ENCODE measurements around the gene IGSF21. TPM values are rescaled to one million over a fixed set of nuclear protein-coding genes. Genes with fewer than 3 reads are reported as not detected.

Gene IGSF21
- total RNA-seq, 1 experiment from 2014 or later = 30.5 TPM

- Mint-ChIP-seq H3K36me3 (no peaks in the 10 kb centered on the region), H3K4me1 (peaks cover 36% of the 10 kb centered on the region), H3K27ac (no peak overlapping the region), H3K4me3 (no peak overlapping the region), H3K27me3 (ENCODE audit: low read depth) (no peaks in the 10 kb centered on the region; the same call in 1 of the 2 replicates), H3K9me3 (no peaks in the 10 kb centered on the region)
- ATAC-seq = no peak
- TF ChIP-seq MYBL2 (CRISPR knock-in tag; IDR thresholded peaks at IDR 0.05) = no peak
- TF ChIP-seq TP53 (CRISPR knock-in tag; IDR thresholded peaks at IDR 0.05) = no peak
- TF ChIP-seq NFATC4 (CRISPR knock-in tag; IDR thresholded peaks at IDR 0.05) = no peak
- no peak for TF ChIP-seq NR3C1 (CRISPR knock-in tag; conservative IDR thresholded peaks at IDR 0.05; ENCODE audit: low read depth)
- no peak for TF ChIP-seq ZNF512 (CRISPR knock-in tag; IDR thresholded peaks at IDR 0.05; ENCODE audit: borderline replicate concordance)
- TF ChIP-seq OVOL2 (CRISPR knock-in tag; IDR thresholded peaks at IDR 0.05; ENCODE audit: borderline replicate concordance) = no peak
- no peak for TF ChIP-seq MXD4 (CRISPR knock-in tag; IDR thresholded peaks at IDR 0.05; ENCODE audit: borderline replicate concordance)
- TF ChIP-seq CREB1 (CRISPR knock-in tag; IDR thresholded peaks at IDR 0.05) = no peak
- no peak for TF ChIP-seq NFYB (CRISPR knock-in tag; conservative IDR thresholded peaks at IDR 0.05; ENCODE audit: low read depth)
- no peak for TF ChIP-seq ATF3 (CRISPR knock-in tag; conservative IDR thresholded peaks at IDR 0.05)
- TF ChIP-seq NR2C2 (CRISPR knock-in tag; IDR thresholded peaks at IDR 0.05) = no peak
- TF ChIP-seq ZNF425 (CRISPR knock-in tag; conservative IDR thresholded peaks at IDR 0.05) = no peak
- TF ChIP-seq SMAD4 (CRISPR knock-in tag; IDR thresholded peaks at IDR 0.05) = no peak
- TF ChIP-seq ZNF532 (CRISPR knock-in tag; IDR thresholded peaks at IDR 0.05; ENCODE audit: borderline replicate concordance) = no peak
- TF ChIP-seq ZBTB21 (CRISPR knock-in tag; IDR thresholded peaks at IDR 0.05; ENCODE audit: borderline replicate concordance) = no peak
- DNase-seq (ENCODE audit: low spot score) = no peak
- ChIA-PET POLR2A (no interaction called here), CTCF (interaction anchor here (0.6 to 2.9 kb wide), 5 partner anchors 37 to 378 kb away, joined by 3 to 7 read pairs (median 4); no protein-coding TSS in a partner anchor)
Observed at GRCh38 chr1:18197299-18197698, 89.7 kb downstream of the IGSF21 start.

GRCh38 chr1:18198260-18198659, 90.7 kb downstream of the IGSF21 start:
- ATAC-seq (no peak), DNase-seq (ENCODE audit: low spot score) (no peak)
- Mint-ChIP-seq H3K9me3 (no peaks in the 10 kb centered on the region), H3K27ac (no peak overlapping the region), H3K27me3 (ENCODE audit: low read depth) (no peaks in the 10 kb centered on the region; the same call in 1 of the 2 replicates), H3K4me1 (peaks cover 27% of the 10 kb centered on the region), H3K4me3 (no peak overlapping the region), H3K36me3 (no peaks in the 10 kb centered on the region)
- ChIA-PET CTCF (interaction anchor here (1.3 to 2.9 kb wide), 2 partner anchors 36 to 377 kb away, joined by 4 to 7 read pairs; no protein-coding TSS in a partner anchor), POLR2A (no interaction called here)
- TF ChIP-seq HMGA2 (CRISPR knock-in tag; IDR thresholded peaks at IDR 0.05) (no peak), ATF1 (CRISPR knock-in tag; IDR thresholded peaks at IDR 0.05) (no peak), ZNF317 (CRISPR knock-in tag; IDR thresholded peaks at IDR 0.05; ENCODE audit: borderline replicate concordance, low read depth) (no peak), FOXK1 (CRISPR knock-in tag; IDR thresholded peaks at IDR 0.05) (no peak), SMAD4 (CRISPR knock-in tag; IDR thresholded peaks at IDR 0.05) (no peak), CDX4 (CRISPR knock-in tag; IDR thresholded peaks at IDR 0.05; ENCODE audit: borderline replicate concordance) (no peak), ZNF263 (CRISPR knock-in tag; IDR thresholded peaks at IDR 0.05; ENCODE audit: low read depth) (no peak), ZBTB21 (CRISPR knock-in tag; IDR thresholded peaks at IDR 0.05; ENCODE audit: borderline replicate concordance) (no peak)

Data from WTC11 (cell line).